ENCODE data around the gene ONECUT3.

- TF ChIP-seq CTCF (conservative IDR thresholded peaks at IDR 0.05; ENCODE audit: low read length) (no peak), EZH2phosphoT487 (IDR thresholded peaks at IDR 0.05; ENCODE audit: borderline replicate concordance) (no peak)
Measured at GRCh38 chr19:1776606-1777147, 23.4 kb downstream of the ONECUT3 start.

Measured in Loucy (cell line).